ENCODE measurements around the gene NPAS3.

The NPAS3 gene

GRCh38 chr14:32940711-32941667 lies 2.3 kb downstream of the NPAS3 start:
- no peak for DNase-seq

GRCh38 chr14:32941668-32942065 lies 3.0 kb downstream of the NPAS3 start:
- no peak for DNase-seq

GRCh38 chr14:32947081-32947480 lies 8.4 kb downstream of the NPAS3 start:
- DNase-seq, result no peak

- no peak for DNase-seq
Measured at GRCh38 chr14:32947792-32948191, 9.1 kb downstream of the NPAS3 start.

- DNase-seq, result no peak
Measured at GRCh38 chr14:32950584-32950983, 11.9 kb downstream of the NPAS3 start.

- no peak for DNase-seq
Measured at GRCh38 chr14:32967421-32967820, 28.7 kb downstream of the NPAS3 start.

GRCh38 chr14:32968972-32969544 lies 30.4 kb downstream of the NPAS3 start:
- DNase-seq, result no peak

GRCh38 chr14:32977913-32978312 lies 39.2 kb downstream of the NPAS3 start:
- DNase-seq, result no peak

GRCh38 chr14:32978691-32979255 lies 40.1 kb downstream of the NPAS3 start:
- no peak for DNase-seq

- DNase-seq, result no peak
Measured at GRCh38 chr14:32980178-32980901, 41.7 kb downstream of the NPAS3 start.

GRCh38 chr14:32980902-32981501 lies 42.3 kb downstream of the NPAS3 start:
- DNase-seq, result no peak

- no peak for DNase-seq
Measured at GRCh38 chr14:32984241-32984930, 45.7 kb downstream of the NPAS3 start.

- DNase-seq, result no peak
Measured at GRCh38 chr14:32985866-32986265, 47.2 kb downstream of the NPAS3 start.

- DNase-seq, result no peak
Measured at GRCh38 chr14:32986791-32987540, 48.3 kb downstream of the NPAS3 start.

GRCh38 chr14:32991691-32992090 lies 53.0 kb downstream of the NPAS3 start:
- no peak for DNase-seq

- no peak for DNase-seq
Measured at GRCh38 chr14:32993921-32994320, 55.2 kb downstream of the NPAS3 start.

- DNase-seq, result no peak
Measured at GRCh38 chr14:32996343-32996742, 57.7 kb downstream of the NPAS3 start.

- DNase-seq, result no peak
Measured at GRCh38 chr14:32998433-32998832, 59.8 kb downstream of the NPAS3 start.

GRCh38 chr14:33009673-33010072 lies 71.0 kb downstream of the NPAS3 start:
- DNase-seq, result no peak

- DNase-seq, result no peak
Measured at GRCh38 chr14:33010495-33010894, 71.8 kb downstream of the NPAS3 start.

- no peak for DNase-seq
Measured at GRCh38 chr14:33014710-33015109, 76.0 kb downstream of the NPAS3 start.

- no peak for DNase-seq
Measured at GRCh38 chr14:33016613-33017012, 77.9 kb downstream of the NPAS3 start.
